HG03025 (cell line): ENCODE results near the gene ADAMTSL2.

Source experiments
- ATAC-seq: cut with Tn5 transposase; IDR thresholded peaks from one replicate; pipeline ENCODE4 v1.9.1; 2021; ENCODE audit warnings: mild to moderate bottlenecking, moderate library complexity; ENCODE audit not compliant: unreplicated experiment, low FRiP score

ADAMTSL2 gene

DNA sequence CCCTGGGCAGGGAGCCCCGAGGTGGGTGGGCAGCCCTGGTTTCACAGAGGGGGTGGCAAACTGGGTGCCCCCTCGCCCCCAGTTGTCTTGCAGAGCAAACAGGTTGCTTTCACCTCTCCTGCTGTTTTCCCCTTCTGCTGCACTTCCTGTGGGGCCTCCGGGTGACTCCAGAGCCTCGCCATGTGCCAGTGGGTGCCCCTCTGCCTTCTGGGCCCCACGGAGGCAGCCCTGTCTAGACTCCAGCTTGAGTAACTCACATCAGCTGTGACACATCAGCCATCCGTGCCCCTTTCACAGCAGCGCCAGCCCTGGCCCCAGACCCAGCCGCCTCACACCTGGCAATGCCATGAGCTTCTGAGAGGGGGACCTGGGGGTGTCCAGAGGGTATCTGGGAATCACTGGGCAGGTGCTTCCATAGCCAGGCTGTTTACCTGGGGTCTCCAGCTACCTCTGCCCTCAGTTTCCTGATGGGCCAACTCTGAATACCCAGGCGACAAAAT, 36.9 kb downstream of the ADAMTSL2 start:
- no peak for ATAC-seq

DNA sequence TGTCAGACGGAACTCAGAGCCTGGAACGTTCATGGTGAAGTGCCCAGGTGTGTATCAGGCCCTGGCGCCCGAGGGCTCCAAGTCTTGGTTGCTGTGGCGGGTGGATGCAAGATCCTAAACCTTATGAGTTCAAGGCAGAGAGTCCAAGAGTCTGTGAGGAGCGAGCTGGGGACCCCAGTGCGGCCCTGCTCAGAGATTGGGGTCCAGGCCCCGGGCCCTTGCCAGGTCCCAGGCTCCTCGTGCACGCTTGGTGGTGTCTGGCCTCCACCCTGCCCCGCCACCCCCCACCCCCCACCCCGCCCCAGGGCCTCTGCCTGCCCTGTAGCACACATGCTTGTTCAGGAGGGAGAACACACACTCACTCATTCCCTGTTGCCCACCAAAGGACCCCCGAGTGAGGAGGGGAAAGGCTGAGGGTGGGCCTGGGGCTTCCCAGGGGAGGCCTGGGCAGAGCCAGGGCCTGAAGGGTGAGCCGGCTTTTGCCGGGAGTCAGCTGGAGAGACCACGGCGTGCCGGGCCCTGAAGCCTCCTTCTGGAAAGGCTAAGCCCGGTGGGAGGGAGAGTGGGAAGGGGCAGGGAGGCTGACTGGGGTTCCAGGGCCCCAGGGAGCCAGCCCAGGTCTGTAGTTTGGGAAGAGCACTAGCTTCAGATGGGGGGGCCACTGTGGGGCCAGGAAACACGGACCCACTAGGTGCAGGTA, 37.5 kb downstream of the ADAMTSL2 start:
- no peak for ATAC-seq

DNA sequence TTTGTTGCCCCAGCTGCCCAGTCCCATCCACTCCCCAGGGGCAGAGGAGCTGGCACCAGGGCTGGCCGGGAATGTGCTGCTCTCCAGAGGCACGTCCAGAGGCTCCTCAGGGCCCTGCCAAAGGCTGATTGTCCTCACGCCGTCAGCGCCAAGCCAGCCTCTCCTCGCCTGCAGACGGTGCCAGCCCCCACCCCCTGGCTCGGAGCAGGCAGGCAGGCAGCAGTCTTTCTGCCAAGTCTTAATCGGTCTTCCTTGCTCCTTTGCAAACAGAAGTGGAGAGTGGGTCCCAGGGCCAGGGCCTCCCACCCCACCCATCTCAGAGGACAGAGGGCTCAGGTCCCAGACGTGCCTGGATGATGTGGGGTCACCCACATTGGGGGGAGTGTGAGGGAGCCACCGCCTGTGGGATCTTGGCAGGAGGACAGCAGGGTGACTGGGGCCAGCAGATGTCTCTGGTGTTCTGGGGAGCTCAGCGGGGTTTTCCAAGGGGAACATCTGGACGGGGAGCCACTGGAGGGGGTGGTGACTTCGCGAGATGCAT, 38.4 kb downstream of the ADAMTSL2 start:
- ATAC-seq, result no peak

DNA sequence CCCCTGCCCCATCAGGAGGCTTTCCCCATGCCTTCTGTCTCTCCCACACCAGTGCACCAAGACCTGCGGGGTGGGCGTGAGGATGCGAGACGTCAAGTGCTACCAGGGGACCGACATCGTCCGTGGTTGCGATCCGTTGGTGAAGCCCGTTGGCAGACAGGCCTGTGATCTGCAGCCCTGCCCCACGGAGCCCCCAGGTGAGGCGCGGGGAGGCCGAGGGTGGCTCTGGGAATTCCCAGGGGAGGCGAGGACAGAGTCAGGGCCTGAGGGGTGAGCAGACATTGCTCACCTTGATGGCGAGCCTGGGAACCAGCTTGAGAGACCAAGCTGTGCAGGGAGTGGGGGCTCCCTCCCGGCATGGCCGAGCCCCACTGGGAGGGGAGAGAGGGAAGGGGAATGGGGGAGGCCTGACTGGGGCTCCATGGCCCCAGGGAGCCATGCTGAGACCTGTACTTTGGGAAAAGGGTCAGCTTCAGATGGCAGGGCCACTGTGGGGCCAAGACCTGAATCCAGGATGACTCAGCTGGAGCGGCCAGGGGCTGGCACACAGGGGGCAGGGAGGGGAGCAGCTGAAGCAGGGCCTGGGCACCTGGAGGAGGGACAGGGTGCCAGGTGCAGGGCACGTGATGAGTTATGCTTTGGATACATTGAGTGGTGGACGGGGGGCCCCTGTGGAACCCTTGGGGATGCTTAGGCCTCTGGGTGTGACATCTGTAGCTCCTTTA, 39.4 kb downstream of the ADAMTSL2 start:
- no peak for ATAC-seq

DNA sequence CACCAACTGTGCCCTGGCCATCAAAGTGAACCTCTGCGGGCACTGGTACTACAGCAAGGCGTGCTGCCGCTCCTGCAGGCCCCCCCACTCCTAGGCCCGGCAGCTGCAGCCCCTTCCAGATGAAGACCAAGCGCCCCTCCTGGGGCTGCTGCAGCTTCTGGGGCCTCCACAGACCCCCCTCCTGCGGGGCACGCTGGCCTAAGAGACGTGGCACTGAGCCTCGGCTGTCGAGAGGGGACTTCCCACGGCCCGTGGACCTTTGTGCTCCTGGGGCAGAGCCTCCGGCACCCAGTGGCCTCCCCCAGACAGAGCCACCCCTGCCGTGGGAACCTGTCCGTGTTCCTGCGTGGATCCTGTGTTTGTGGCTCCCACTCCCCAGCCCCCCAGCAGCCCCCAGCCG, 40.3 kb downstream of the ADAMTSL2 start:
- ATAC-seq, result no peak

DNA sequence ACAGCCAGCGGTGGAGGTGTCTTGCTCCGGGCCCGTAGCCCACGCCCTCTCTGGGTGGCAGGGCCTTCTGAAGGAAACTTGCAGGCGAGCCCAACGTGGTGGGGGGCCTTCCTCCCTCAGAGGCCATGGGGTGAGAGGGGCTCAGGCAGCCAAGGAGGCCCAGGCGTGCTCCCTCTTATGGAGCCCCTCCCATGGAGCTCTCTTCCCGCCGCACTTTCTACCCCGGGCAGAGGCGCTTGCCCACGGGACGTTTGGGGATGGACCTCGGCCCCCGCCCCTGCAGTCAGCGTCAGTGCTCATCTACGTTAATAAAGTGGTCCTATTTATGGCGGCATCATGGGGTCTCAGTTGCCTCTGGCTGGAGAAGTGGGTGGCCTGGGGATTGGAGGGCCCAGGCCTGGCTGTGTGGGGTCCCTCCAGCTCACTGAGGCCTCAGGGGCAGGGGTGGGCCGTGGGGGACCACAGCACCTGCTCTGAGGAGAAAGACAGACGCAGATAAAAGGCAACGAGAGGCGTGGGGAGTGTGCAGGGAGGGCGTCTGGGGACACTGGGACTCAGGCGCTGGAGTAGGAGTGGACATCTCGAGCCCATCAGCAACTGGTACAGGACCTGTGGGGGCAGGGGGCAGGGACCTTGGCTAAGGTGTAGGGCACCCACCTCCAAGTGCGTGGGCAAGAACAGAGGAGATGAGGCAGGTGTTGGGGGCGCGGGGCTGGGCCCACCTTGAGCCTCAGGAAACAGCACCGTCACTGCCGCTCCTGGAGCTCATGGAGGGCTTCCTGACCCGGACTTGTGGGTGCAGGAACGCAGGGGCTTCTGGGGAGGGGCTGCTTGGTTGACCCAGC, 40.9 kb downstream of the ADAMTSL2 start:
- no peak for ATAC-seq

DNA sequence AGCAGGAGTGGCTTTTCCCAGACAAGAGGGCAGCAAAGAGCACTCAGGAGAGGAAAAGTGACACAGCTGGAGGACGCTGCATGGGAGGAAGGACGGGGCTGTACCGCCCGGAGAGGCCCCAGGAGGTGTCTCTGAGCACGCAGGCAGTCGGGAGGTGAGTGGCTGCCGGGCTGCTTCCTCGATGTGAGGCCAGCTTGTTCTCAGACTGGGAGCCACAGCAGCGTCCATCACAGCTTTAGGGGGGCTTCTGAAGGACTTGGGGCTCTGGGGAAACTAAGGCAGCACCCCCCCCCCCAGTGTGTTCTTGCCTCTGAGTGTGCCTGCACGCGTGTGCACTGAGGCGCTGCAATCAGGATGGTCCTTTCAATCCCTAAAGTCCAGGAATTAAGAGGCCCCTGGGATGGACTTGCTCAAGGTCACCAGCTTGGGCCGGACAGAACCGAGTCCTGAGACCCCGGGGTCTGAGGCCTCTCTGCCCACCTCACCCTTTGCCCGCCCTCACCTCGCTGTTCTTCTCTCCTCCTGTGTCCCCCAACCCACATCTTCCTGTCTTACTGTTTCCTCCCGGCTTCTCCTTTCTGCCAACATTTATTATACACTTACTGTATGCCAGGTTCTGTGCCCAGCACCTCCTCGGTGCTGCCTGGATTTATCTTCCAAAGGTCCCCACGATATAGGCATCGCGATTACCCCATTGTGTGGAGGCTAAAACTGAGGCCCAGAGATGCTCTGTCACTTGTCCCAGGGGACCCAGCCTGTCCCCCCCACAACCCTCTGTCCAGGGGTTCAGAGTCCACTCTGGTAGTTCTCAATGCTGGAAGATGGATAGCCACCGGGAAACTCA, 41.7 kb downstream of the ADAMTSL2 start:
- ATAC-seq, result no peak

DNA sequence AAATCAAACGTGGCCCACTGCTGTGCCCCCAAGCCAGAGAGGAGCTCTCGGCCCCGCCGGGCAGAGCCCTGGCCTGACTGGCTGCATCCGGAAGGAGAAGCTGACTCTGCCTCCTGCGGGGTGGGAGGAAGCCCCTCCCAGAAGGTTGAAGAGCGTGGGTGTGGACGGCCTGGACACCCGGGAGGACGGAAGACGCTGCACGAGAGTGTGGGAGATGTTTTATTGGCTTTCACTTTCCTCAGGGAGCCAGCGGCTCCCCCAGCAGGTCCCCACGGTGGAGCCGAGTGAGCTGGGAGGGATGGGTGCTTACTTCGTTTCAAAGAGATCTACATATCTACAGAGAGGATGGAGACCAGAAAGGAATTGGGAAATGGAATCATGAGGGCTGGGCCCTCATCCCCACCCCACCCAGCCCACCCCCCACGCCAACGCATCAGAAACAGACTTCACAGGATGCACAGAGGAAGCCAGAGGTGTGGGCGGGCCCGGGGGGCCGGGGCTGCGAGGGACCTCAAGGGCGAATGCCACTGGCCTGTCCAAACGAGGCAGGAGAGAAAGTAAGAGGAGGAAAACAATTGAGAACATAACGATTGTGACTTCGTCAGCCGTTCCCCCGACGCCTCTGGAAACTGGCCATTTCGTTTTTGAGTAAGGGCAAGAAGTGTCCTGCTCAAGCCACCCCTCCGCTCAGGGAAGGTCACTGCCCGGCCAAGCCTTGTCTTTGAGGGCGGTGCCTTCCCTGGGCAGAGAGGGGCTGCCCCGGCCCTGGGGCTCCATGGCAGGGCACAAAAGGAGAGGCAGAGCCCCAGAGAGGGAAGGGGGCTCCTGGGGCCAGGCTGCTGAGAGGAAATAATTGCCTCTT, 42.6 kb downstream of the ADAMTSL2 start:
- no peak for ATAC-seq

DNA sequence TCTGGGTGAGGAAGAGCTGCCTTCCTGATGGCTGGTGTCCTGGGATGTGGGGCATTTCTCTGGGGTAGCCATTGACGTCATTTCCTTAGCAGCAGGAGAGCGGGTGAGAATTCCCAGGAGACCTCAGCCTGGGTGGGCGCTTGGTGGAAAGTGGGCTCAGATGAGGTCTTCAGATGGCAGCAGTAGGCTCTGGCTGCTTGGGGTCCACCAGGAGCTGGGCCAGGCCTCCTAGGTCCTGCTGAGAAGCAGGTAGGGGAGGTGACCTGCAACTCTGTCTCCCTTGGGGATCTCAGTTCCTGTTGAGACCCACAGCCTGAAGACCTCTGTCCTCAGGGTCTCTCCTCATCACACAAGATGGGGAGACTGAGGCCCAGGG, 43.2 kb downstream of the ADAMTSL2 start:
- ATAC-seq, result no peak

DNA sequence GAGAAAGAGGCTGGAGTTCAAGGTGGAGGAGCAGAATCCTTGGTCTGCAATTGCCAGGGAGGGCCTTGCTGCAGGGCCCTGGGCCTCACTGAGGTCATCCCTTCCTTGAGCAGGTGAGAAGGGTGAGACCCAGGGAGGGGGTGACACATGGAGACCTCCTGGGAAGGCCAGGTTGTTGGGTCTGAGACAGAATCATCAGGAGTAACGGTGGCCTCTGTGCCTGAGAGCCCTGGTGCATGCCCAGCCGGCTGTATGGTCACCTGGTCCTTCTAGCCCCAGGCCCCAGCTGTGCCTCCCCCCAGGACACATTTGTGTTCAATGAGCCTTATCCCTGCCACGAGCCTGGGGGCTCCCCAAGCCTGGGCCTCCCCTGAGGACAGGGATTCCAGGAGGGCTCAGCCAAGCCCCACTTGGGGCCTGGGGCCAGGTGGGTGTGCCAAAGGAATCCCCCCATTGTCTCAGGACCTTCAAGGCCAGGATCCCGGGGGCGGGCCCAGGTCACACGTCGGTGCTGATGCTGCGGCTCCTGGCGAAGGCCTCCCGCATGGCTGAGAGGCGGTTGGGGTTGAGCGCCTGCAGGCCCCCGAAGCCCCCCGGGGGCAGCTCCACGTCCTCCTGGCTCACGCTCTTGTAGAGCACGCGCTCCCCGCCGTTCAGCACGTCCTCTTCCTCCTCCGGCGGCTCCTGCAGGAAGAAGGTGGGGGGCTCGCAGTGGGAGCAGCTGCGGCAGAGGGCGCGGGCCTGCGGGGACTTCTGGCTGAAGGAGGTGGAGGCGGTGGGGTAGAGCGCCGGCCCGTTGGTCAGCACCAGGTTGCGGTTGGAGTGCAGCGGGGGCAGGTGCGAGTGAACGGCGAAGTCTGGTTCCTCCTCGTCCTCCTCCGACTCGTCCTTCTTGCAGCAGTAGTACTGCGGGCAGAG, 44.3 kb downstream of the ADAMTSL2 start:
- ATAC-seq, result no peak

DNA sequence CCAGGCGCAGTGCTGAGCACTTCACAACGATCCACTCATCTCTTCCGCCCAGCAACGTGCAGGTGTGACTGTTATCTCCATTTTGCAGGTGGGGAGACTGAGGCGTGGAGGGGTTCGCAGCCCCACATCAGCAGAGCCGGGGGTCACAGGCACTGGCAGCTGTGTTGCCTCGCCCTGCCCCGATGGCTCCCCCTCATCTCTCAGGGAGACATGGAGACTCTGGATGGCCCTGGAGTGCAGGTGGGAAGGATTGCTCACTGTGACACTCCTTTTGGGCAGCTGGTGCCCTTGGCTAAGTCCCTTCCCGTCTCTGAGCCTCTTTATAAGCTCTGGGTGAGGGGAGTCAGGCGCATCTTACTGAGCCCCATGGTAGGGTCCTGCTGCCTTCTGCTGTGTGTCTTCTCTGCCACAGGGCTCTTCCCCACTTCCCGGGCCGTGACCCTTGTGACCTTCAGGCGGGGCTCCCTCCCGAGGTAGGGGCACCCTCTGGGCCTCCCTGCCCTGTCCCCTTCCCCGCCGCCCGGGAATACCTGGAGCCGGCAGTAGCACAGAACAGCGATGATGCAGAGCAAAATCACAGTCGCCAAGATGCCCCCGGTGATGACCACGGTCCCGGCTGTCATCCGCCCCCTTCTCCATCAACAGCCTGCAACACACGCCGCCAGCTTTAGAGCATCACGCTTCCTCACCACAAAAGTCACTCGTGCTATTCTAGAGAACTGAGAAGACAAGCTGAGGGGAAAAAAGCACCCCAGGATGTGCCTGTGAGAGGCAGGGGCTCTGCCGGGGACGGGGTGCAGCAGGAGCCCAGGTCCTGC, 45.3 kb downstream of the ADAMTSL2 start:
- ATAC-seq, result no peak

DNA sequence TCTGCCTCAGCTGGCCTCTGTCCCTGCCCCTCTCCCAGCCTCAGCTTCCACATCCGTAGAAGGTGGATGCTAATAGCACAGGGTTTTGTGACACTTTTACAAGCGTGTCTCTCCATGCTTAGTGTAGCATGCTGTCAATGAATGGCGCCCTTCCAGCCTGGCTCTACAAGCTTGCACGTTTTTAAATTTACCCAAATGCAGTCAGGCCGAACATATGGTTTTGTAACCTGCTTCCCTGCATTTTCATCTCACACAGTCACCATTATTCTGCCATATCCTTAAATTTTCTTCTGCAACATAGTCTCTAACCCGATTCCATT, 45.9 kb downstream of the ADAMTSL2 start:
- ATAC-seq, result no peak

DNA sequence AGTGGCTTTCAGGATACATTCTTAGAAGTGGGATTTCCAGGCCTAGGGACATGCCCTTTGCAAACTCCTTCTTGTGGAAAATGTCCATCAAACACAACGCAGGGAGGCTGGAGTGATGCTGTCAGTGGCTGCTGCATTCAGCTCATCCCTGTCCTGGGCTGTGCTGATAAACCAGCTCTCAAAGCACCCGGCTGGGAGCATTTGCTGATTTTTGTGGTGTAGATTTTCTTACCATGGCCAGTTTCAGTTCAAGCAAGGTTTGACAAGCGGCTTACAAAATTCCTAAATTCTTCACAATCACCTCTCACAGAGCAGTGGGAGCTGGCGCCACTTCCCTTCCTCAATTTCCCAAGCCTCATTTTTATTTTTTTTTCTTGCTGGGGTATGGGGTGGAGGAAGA, 46.5 kb downstream of the ADAMTSL2 start:
- no peak for ATAC-seq

DNA sequence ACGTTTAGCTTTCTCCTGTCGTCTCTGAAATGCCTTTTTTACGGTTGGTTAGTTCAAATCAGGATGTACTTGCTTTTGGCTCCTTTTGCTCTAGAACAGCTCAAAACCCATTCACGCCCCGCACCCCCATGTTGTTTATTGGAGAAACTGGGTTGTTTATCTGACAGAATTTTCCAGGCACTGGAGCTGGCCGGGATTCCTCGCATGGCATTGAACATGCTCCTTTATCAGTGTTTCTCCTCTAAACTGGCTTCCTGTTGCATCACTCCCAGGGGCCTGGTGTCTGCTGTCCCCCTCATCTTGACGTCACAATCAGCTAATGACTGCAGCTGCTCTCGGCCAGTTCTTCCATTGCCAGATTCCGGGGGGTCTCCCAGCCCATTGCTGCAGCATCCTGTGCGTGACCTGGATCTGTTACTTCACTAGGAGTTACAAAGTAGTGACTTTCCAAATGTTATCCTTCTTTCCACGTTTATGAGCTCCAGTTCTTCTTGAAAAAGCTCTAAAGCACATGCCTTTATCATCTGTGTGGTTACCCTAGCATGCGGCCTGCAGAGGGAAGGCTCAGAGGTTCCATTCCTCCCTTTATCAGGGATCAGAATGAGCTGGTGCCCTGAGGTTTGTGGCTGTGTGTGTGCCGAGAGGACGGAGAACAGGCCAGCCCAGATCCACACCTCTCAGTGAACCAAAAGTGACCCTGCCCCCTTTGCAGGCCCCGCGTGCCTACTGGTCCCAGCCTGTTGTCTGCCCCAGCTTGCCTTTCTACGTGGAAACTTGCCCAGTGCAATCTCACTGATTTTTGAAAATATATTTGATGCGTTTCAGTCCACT, 47.2 kb downstream of the ADAMTSL2 start:
- no peak for ATAC-seq

DNA sequence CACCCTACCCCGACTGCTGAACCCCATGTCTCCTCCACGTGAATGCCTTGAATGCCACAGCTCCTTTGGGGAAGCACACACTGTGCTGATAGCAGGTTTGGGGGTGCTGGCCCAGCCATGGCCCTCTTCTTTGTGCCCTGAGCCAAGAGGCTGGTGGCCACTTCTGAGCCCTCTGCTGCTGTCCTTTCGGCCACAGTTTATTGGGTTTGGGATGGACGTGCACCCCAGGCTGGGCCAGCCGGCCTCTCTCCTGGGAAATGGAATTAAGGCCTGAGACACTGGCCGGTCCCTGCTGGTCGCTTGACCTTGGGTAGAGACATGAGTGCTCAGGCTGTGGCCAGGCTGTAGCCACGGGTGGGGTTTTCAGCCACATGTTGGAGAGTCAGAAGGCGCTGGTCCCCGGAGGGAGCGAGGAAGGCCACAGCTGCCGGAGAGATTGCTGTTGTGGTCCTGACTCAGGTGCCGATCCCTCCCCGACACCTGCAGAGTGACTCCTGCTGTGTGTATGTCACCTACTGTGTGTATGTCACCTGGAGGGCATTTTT, 48.1 kb downstream of the ADAMTSL2 start:
- ATAC-seq, result no peak

DNA sequence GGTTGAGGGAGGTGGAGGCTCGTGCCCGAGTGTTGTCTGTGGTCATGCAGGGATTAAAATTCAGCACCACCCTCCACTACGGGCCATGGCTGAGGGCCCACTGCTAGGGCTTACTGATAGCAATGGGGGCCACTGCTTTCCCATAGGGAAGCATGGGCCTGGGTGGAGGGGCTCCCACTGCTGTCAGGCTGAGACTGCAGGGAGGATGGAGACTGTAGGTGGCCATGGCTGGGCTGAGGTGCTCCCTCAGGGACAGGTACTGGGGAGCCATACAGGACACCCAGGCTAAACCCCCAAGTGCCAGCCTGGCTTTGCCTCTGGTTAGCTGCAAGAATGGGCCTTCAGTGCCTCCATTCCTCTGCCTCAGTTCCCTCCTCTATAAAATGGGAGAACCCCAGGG, 48.6 kb downstream of the ADAMTSL2 start:
- ATAC-seq, result no peak
